GM10266 (cell line): ENCODE results near the gene PARK7.

Experiments
- DNase-seq: peaks from one replicate; pipeline ENCODE4 v3.0.0; 2012; ENCODE audit errors: extremely low spot score
- CTCF ChIP-seq: IDR thresholded peaks from 2 replicates; pipeline ENCODE4 v1.5.1; 2012; ENCODE audit warnings: mild to moderate bottlenecking, low read depth; ENCODE audit not compliant: control insufficient read depth, insufficient read depth; ENCODE audit errors: missing control alignments

Gene PARK7

GRCh38 chr1:8033322-8033721 is 71.8 kb downstream of the PARK7 start:
- TF ChIP-seq CTCF, result no peak
- DNase-seq, result no peak
